ENCODE data around the gene EDEM2. TPM values are rescaled to one million over a fixed set of nuclear protein-coding genes. Genes with fewer than 3 reads are reported as not detected.

Gene EDEM2
- total RNA-seq, 1 experiment from 2014 or later, result 22.8 TPM

- TF ChIP-seq EZH2phosphoT487 (IDR thresholded peaks at IDR 0.05; ENCODE audit: borderline replicate concordance), result no peak
These were observed 27.5 kb upstream of the EDEM2 start (continued) for GRCh38 chr20:35174458-35175216.

- ChIA-PET CTCF (no interaction called here), POLR2A (interaction anchor here (0.6 kb wide), 1 partner anchor 33 kb away, joined by 3 read pairs; no protein-coding TSS in a partner anchor), RAD21 (ENCODE audit: low non-redundant PET in 1 of 2, low total read pairs in 2 of 2, uncharacterized antibody in 2 of 2, unreplicated experiment in 2 of 2) (interaction anchor here in 1 of 2 experiments (0.6 to 0.7 kb wide), 2 partner anchors 91 to 132 kb away, joined by 4 to 5 read pairs; no protein-coding TSS in a partner anchor)
- Histone ChIP-seq H2AFZ (ENCODE audit: low read depth, low read length, poor library complexity, severe bottlenecking) (no peak overlapping the region), H3K9me2 (ENCODE audit: insufficient read depth) (no peaks in the 10 kb centered on the region), H4K20me1 (ENCODE audit: insufficient read depth) (no peaks in the 10 kb centered on the region), H3K36me3 (ENCODE audit: control insufficient read depth in 1 of 2, insufficient read depth in 2 of 2, low read length in 2 of 2) (peaks cover 15 to 21% of the 10 kb centered on the region in 2 experiments; a peak in 3 of 4 replicates), H3K27ac (ENCODE audit: low read depth, low read length) (no peak overlapping the region), H3K4me1 (ENCODE audit: control insufficient read depth in 1 of 2, insufficient read depth in 2 of 2, low read length in 2 of 2) (peaks cover 11 to 34% of the 10 kb centered on the region in 2 experiments), H3K4me2 (ENCODE audit: low read length) (no peak overlapping the region), H3K79me2 (ENCODE audit: insufficient read depth, low read length) (peaks cover 20% of the 10 kb centered on the region; the same call in 1 of the 2 replicates), H3K4me3 (replicated peaks in 1 of 2; ENCODE audit: low read depth in 1 of 2, low read length in 2 of 2) (no peak overlapping the region), H3K9me3 (ENCODE audit: control insufficient read depth in 1 of 2, insufficient read depth in 1 of 2, low read depth in 1 of 2, low read length in 2 of 2) (no peaks in the 10 kb centered on the region), H3K27me3 (ENCODE audit: insufficient read depth, low read length) (no peaks in the 10 kb centered on the region), H3K9ac (ENCODE audit: low read length) (no peak overlapping the region)
- DNase-seq (ENCODE audit: low read depth, low spot score) (no peak), ATAC-seq (no peak)
- TF ChIP-seq, protein P1, sequence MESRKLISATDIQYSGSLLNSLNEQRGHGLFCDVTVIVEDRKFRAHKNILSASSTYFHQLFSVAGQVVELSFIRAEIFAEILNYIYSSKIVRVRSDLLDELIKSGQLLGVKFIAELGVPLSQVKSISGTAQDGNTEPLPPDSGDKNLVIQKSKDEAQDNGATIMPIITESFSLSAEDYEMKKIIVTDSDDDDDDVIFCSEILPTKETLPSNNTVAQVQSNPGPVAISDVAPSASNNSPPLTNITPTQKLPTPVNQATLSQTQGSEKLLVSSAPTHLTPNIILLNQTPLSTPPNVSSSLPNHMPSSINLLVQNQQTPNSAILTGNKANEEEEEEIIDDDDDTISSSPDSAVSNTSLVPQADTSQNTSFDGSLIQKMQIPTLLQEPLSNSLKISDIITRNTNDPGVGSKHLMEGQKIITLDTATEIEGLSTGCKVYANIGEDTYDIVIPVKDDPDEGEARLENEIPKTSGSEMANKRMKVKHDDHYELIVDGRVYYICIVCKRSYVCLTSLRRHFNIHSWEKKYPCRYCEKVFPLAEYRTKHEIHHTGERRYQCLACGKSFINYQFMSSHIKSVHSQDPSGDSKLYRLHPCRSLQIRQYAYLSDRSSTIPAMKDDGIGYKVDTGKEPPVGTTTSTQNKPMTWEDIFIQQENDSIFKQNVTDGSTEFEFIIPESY (IDR thresholded peaks at IDR 0.05; ENCODE audit: extremely low read depth, insufficient replicate concordance, low read length), result no peak
- TF ChIP-seq EZH2phosphoT487 (IDR thresholded peaks at IDR 0.05; ENCODE audit: borderline replicate concordance), result no peak
- TF ChIP-seq YY1 (IDR thresholded peaks at IDR 0.05; ENCODE audit: extremely low read depth, insufficient replicate concordance, low read depth, low read length), result no peak
- TF ChIP-seq MAX (IDR thresholded peaks at IDR 0.05), result no peak
- TF ChIP-seq RAD21 (IDR thresholded peaks at IDR 0.05; ENCODE audit: low read depth), result no peak
- TF ChIP-seq SRF (IDR thresholded peaks at IDR 0.05; ENCODE audit: low read depth), result no peak
- TF ChIP-seq REST (IDR thresholded peaks at IDR 0.05; ENCODE audit: low read depth), result no peak
- no peak for TF ChIP-seq SP1 (IDR thresholded peaks at IDR 0.05; ENCODE audit: low read depth)
- no peak for TF ChIP-seq EGR1 (IDR thresholded peaks at IDR 0.05; ENCODE audit: low read depth)
- TF ChIP-seq, protein P2, sequence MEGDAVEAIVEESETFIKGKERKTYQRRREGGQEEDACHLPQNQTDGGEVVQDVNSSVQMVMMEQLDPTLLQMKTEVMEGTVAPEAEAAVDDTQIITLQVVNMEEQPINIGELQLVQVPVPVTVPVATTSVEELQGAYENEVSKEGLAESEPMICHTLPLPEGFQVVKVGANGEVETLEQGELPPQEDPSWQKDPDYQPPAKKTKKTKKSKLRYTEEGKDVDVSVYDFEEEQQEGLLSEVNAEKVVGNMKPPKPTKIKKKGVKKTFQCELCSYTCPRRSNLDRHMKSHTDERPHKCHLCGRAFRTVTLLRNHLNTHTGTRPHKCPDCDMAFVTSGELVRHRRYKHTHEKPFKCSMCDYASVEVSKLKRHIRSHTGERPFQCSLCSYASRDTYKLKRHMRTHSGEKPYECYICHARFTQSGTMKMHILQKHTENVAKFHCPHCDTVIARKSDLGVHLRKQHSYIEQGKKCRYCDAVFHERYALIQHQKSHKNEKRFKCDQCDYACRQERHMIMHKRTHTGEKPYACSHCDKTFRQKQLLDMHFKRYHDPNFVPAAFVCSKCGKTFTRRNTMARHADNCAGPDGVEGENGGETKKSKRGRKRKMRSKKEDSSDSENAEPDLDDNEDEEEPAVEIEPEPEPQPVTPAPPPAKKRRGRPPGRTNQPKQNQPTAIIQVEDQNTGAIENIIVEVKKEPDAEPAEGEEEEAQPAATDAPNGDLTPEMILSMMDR (IDR thresholded peaks at IDR 0.05 in 2 of 3, conservative IDR thresholded peaks at IDR 0.05 in 1 of 3; ENCODE audit: borderline replicate concordance in 1 of 3, insufficient read depth in 1 of 3, low read depth in 2 of 3, low read length in 2 of 3), result no peak
- TF ChIP-seq POLR2AphosphoS5 (IDR thresholded peaks at IDR 0.05; ENCODE audit: low read depth, low read length), result no peak
- TF ChIP-seq EZH2 (IDR thresholded peaks at IDR 0.05), result no peak
- TF ChIP-seq ELF1 (IDR thresholded peaks at IDR 0.05; ENCODE audit: borderline replicate concordance, low read depth), result no peak
- no peak for TF ChIP-seq ZFX (IDR thresholded peaks at IDR 0.05)
- TF ChIP-seq CBX3 (IDR thresholded peaks at IDR 0.05; ENCODE audit: low read depth), result no peak
- TF ChIP-seq POLR2A (IDR thresholded peaks at IDR 0.05; ENCODE audit: borderline replicate concordance, extremely low read depth, insufficient read depth, insufficient read length), result no peak
- intact Hi-C loops (cut with micrococcal nuclease), result no loop called here
- no TSS peak for BruUV-seq (replicated peaks)
These were observed 26.5 kb upstream of the EDEM2 start for GRCh38 chr20:35173576-35174192.

Data from HCT116 (cell line).